Transverse colon (tissue), 3 donors: ENCODE data around the gene PCDHGA1.
"Not testable (repeated sequence)": the region's sequence is repeated elsewhere in the genome, so short reads cannot be mapped to it uniquely, and the experiment has no call there.

Experiments used
- CTCF ChIP-seq, 5 experiments: fragments of 200-600 bp in 3 of 5; fragments of 450-650 bp in 2 of 5; sonication (generic) in 3 of 5; IDR thresholded peaks; 1 replicate in 2 of 5; 2 replicates in 3 of 5; pipeline ENCODE4 v1.5.1; 2016 to 2017; ENCODE audit warnings: antibody characterized with exemption in 5 of 5, inconsistent platforms in 3 of 5, mild to moderate bottlenecking in 2 of 5, moderate library complexity in 1 of 5
- POLR2A ChIP-seq: fragments of 450-650 bp; IDR thresholded peaks from one replicate; pipeline ENCODE4 v1.6.1; 2016; ENCODE audit warnings: antibody characterized with exemption, mild to moderate bottlenecking, moderate library complexity

GRCh38 chr5:141346017-141346416 is 15.7 kb downstream of the PCDHGA1 start:
- not testable (repeated sequence) for TF ChIP-seq POLR2A; CTCF (IDR thresholded peaks at IDR 0.05)
